ENCODE measurements around the gene SOCS6.
"Not testable (repeated sequence)": the region's sequence is repeated elsewhere in the genome, so short reads cannot be mapped to it uniquely, and the experiment has no call there.

Gene SOCS6

DNA sequence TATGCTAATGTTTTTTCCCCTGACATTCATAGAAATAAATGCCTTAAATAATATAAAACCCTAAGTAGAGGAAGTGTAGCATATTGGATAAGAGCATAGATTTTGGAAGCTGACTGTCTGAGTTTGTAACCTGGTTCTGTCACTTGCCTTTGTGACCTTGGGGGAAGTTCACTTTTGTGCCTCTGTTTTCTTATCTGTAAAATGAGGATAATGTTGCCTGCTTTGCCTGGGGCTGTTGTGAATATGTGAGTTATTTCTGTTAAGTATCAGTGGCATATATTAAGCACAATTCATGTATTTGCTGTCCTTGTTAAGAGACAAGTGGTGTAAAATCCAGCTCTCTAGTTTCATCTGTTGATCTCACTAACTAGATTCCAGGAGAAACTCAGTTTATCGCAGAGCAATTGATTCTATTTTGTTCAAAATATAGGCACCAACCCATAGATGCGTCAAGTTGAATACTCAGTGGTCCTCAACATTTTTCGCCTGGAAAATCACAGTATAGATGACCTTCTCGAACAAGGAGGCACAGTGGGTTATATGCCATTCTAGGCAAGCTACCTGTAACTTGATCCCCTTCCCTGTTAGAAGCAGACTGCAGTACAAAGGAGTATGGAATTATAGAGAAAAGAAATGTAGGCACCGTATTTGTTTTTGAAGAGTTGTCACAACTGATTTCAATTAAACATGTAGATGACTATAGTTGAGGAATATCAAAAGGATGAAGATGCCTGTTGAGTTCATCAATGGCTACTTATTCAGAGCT is 67.0 kb downstream of the SOCS6 start:
- DNase-seq (ENCODE audit: low spot score in 2 of 2), result no peak
- Mint-ChIP-seq H3K27ac (no peak overlapping the region), H3K36me3 (no peaks in the 10 kb centered on the region), H3K4me3 (no peak overlapping the region), H3K9me3 (peaks cover 6% of the 10 kb centered on the region), H3K4me1 (no peaks in the 10 kb centered on the region)
- no peak for ATAC-seq

DNA sequence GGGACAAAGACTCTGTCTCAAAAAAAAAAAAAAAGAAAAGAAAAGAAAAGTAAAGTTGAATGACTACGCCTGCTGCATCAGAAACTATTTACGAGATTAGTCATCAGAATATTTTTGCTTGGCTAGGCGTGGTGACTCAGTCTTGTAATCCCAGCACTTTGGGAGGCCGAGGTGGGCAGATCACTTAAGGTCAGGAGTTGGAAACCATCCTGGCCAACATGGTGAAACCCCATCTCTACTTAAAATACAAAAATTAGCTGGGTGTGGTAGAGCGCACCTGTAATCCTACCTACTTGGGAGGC is 69.2 kb downstream of the SOCS6 start:
- peak in 1 of 2 donors; percentile 52 for DNase-seq (ENCODE audit: low spot score in 2 of 2)
- not testable (repeated sequence) for H3K4me1 Mint-ChIP-seq, H3K9me3 Mint-ChIP-seq, H3K27ac Mint-ChIP-seq, H3K36me3 Mint-ChIP-seq
- peak; percentile 81 for ATAC-seq
- peak overlapping the region; percentile 14 for H3K4me3 Mint-ChIP-seq

DNA sequence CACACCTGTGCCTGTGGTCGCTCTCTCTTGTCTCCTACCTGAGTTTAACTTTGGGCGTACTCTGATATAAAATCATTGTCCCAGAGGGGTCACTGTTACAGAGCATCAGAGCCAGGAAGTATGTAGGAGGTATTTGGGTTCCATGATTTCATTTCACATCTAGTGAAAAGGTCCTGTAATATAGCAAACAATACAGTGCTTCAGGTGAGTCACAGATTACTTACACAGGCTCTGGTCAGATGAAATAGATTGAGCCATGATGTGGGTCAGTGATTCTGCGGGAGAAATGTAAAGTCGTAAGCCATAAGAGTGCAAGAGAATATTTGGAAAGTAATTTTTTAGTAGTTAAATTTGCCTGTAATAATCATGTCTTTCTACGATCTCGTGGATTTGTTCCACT is 70.2 kb downstream of the SOCS6 start:
- Mint-ChIP-seq H3K36me3 (no peaks in the 10 kb centered on the region), H3K9me3 (peaks cover 3% of the 10 kb centered on the region), H3K27ac (no peak overlapping the region), H3K4me3 (no peak overlapping the region), H3K4me1 (no peaks in the 10 kb centered on the region)
- ATAC-seq (no peak), DNase-seq (ENCODE audit: low spot score in 2 of 2) (no peak)

DNA sequence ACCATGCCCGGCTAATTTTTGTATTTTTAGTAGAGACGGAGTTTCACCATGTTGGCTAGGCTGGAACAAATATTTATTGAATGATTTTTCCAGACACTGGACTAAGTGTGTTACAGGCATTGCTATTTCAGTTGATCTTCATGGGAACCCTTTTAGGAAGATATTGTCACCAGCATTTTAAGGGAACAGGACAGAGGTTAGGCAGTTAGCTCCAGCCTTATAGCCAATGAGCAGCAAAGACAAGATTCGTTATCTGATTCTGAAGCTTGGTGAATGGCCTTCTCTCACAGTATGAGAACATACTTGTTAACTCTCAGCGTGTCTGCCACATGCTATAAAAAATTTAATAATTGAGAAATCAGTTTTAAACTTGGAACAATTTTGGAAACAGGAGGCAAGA is 73.4 kb downstream of the SOCS6 start:
- Mint-ChIP-seq H3K27ac (no peak overlapping the region), H3K36me3 (no peaks in the 10 kb centered on the region), H3K4me1 (no peaks in the 10 kb centered on the region), H3K4me3 (no peak overlapping the region), H3K9me3 (peaks cover 3% of the 10 kb centered on the region)
- ATAC-seq, result no peak
- DNase-seq (ENCODE audit: low spot score in 2 of 2), result no peak

DNA sequence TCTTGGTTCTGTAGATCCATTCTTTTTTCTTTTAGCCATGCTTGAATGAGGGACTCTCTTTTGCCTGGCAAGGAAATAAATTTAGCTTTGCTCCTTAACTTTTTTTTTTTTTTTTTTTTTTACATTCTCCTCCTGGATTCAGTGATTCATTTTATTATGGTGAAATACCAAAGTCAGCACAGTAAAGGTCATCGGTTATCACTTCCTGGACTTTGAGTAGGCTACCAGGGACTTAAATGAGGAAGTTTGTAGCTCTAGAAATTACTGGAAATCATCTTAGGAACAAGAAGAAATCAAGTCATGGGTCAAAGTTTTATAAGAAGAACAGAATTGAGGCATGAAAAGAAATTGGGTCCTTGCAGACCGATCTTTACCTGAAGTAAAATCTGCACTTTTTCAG is 75.0 kb downstream of the SOCS6 start:
- Mint-ChIP-seq H3K4me1 (no peaks in the 10 kb centered on the region), H3K36me3 (no peaks in the 10 kb centered on the region), H3K4me3 (no peak overlapping the region), H3K27ac (no peak overlapping the region), H3K9me3 (no peaks in the 10 kb centered on the region)
- no peak for DNase-seq (ENCODE audit: low spot score in 2 of 2)
- ATAC-seq, result no peak

DNA sequence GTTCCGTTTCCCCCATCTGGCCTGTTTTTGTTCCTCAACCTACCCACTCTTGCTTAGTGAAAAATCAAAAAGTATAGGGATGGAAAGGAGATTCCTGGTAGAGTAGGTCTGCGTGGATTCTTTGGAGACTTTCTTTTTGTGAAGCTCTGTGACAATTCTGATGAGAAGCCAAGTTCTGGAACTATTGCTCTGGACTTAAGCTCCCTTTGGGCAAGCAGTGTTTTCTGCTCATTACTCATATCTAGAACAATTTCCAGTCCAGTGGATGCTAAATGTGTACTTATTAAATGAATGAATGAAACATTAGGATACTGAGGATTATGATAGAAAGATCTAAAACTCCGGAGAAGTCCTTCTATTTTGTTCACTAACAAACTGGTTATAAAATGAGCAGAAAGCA is 76.5 kb downstream of the SOCS6 start:
- ATAC-seq, result no peak
- H3K36me3 Mint-ChIP-seq, result no peaks in the 10 kb centered on the region
- H3K4me1 Mint-ChIP-seq, result no peaks in the 10 kb centered on the region
- no peaks in the 10 kb centered on the region for H3K9me3 Mint-ChIP-seq
- H3K4me3 Mint-ChIP-seq, result no peak overlapping the region
- no peak for DNase-seq (ENCODE audit: low spot score in 2 of 2)
- H3K27ac Mint-ChIP-seq, result no peak overlapping the region

DNA sequence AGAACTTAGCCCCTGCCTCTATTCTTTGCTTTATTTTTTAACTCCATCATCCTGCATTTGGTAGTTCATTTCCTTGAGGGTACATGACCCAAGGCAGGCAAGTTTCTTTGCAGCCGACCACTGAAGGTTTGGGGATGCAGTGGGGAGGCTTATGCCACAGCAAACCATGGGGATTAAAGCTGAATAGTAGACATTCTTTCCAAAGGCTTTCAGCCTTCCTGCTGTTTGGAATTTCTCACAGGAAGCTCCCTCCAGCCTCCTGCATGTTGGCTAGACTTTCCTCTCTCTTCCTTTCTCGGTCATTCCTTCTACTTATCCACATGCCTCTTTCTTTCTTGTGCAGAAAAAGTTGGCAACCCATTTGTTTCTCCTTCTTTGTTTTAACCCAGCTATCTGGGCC is 77.3 kb downstream of the SOCS6 start:
- H3K4me1 Mint-ChIP-seq, result no peaks in the 10 kb centered on the region

DNA sequence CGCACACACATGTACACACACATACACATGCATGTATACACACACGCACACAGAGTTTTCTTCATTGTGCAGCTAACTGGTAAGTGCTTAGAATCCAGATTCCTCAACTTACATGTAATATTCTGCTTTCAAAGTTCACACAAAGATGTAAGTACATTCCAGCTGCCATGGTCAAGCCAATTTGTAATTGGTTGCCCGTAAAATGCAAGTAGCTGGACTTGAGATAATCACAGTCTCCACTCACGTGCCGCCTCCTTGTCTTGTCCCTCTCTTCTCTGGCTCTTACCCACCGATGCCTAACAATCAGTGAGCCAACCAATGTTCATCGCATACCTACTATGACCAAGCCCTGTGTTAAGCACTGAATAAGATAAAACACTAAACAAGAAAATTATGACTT is 77.8 kb downstream of the SOCS6 start:
- Mint-ChIP-seq H3K9me3 (no peaks in the 10 kb centered on the region), H3K36me3 (no peaks in the 10 kb centered on the region), H3K27ac (no peak overlapping the region), H3K4me3 (no peak overlapping the region), H3K4me1 (no peaks in the 10 kb centered on the region)
- DNase-seq (ENCODE audit: low spot score in 2 of 2), result no peak
- no peak for ATAC-seq

More for the DNA sequence above, 77.3 kb downstream of the SOCS6 start:
- no peak for ATAC-seq
- H3K36me3 Mint-ChIP-seq, result no peaks in the 10 kb centered on the region
- no peaks in the 10 kb centered on the region for H3K9me3 Mint-ChIP-seq
- H3K27ac Mint-ChIP-seq, result no peak overlapping the region
- no peak for DNase-seq (ENCODE audit: low spot score in 2 of 2)
- no peak overlapping the region for H3K4me3 Mint-ChIP-seq

DNA sequence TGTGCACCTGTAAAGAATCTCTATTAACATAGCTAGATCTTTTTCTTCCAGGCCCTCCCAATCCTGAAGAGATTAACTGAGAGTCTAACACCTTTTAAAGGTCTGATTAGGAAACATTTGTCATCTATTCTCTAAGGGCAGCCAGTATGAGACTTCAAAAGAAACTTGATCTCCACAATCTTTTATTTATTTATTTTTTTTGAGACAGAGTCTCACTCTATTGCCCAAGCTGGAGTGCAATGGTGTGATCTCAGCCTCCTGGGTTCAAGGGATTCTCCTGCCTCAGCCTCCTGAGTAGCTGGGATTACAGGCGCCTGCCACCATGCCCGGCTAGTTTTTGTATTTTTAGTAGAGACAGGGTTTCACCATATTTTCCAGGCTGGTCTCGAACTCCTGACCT is 78.5 kb downstream of the SOCS6 start:
- not testable (repeated sequence) for H3K4me3 Mint-ChIP-seq; H3K36me3 Mint-ChIP-seq; H3K4me1 Mint-ChIP-seq; DNase-seq (ENCODE audit: low spot score in 2 of 2); H3K9me3 Mint-ChIP-seq; ATAC-seq; H3K27ac Mint-ChIP-seq

DNA sequence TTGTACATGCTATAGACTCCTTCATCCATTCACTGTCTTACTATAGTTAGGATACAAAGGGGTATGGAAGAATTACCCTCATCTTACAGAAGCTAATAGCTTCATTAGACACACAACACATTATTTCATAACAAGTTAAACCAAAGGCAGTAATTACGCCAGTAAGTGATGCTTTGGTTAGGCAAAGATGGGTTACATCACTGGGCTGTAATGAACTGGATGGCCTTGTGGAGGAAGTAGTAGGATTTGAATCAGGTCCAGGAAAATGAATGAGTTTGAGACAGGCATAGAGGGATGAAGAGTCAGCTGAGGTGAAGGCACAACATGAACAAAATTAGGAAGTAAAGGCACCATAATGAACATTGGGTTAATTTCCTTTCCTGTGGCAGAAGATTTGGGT is 80.1 kb downstream of the SOCS6 start:
- H3K36me3 Mint-ChIP-seq, result no peaks in the 10 kb centered on the region
- H3K27ac Mint-ChIP-seq, result no peak overlapping the region
- no peaks in the 10 kb centered on the region for H3K9me3 Mint-ChIP-seq
- no peak overlapping the region for H3K4me3 Mint-ChIP-seq
- no peaks in the 10 kb centered on the region for H3K4me1 Mint-ChIP-seq
- no peak for DNase-seq (ENCODE audit: low spot score in 2 of 2)
- no peak for ATAC-seq

DNA sequence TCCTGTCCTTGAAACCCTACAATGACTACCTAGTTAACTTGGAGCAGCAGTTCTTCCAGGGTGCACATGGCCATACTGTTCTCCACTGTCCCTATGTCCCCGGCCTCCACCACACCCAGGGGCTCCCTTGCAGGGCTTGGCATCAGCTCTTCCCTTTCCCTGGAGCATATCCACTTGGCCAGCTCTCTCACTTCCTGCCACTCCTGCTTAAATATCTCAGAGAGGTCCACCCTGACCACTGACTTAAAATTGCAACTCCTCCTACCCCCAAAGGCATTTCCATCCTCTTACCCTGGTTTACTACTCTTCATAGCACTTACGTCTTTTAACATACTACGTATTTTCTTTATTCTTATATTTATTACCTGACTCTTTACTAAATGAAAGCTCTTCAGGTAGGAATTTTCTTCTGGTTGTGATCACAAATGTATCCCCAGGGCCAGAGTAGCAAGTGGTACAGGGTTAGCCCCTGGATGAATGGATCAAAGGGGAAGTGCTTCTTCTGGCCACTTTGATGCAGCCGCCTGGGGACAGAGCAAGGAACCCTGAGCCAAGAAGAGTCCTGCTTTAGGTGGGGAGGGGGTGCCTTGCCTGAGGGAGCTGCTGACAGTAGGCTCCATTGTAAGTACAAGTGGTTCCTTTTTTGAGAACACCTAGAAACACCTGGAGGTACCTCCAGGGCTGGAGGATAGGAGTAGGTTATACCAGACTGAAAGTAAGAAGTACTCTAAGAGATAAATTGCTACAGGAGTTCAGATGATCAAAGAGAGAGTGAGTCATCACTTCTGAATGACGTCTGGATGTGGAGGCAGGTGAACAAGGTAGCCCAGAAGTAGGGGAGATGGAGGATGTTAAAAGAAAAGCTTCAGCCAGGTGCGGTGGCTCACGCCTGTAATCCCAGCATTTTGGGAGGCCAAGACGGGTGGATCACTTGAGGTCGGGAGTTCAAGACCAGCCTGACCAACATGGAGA is 82.2 kb downstream of the SOCS6 start:
- no peak overlapping the region for H3K4me3 Mint-ChIP-seq
- H3K9me3 Mint-ChIP-seq, result no peaks in the 10 kb centered on the region
- ATAC-seq (no peak), DNase-seq (ENCODE audit: low spot score in 2 of 2) (no peak)
- no peak overlapping the region for H3K27ac Mint-ChIP-seq
- no peaks in the 10 kb centered on the region for H3K4me1 Mint-ChIP-seq
- no peaks in the 10 kb centered on the region for H3K36me3 Mint-ChIP-seq

DNA sequence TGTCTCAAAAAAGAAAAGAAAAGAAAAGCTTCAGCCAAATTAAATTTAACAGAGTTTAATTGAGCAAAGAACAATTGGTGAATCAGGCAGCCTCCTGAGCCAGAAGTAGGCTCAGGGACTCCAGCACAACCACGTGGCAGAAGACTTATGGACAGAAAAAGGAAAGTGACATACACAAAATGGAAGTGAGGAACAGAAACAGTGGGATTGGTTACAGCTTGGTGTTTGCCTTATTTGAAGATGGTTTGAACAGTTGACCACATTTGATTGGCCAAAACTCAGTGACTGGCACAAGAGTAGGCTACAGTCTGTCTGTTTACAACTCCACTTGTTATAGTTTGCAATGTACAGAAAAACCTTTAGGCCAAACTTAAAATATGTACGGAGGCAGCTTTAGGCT is 83.1 kb downstream of the SOCS6 start:
- ATAC-seq, result no peak
- Mint-ChIP-seq H3K4me1 (no peaks in the 10 kb centered on the region), H3K9me3 (no peaks in the 10 kb centered on the region), H3K27ac (no peak overlapping the region), H3K4me3 (no peak overlapping the region), H3K36me3 (no peaks in the 10 kb centered on the region)
- DNase-seq (ENCODE audit: low spot score in 2 of 2), result no peak

DNA sequence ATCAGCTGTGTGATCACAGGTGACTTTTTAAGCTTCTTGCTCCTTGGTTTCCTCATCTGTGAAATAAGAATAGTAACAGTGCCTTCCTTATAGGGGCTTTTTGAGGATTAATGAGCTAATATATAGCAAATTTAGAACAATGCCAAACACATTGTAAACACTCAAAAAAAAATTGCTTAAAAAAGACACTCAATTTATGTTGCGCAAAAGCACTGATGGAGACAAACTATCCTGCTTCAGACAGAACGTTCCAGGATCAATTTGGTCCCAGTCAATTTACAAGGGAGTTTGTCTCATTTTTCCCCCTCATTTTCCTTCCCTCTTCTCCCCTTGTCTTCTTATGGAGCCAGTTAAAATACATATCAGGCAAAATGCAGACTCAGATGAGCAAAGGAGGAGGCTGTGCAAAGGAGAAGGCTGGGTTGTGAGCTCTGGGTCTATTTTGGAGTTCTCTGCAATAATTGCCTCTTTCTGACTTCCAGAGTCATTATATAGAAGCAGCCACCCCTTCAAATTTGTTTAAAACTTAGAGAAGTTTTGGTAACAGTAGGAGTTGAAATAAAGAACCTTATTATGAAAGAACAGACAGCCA is 83.7 kb downstream of the SOCS6 start:
- Mint-ChIP-seq H3K27ac (no peak overlapping the region), H3K36me3 (no peaks in the 10 kb centered on the region), H3K9me3 (no peaks in the 10 kb centered on the region), H3K4me3 (no peak overlapping the region), H3K4me1 (no peaks in the 10 kb centered on the region)
- DNase-seq (ENCODE audit: low spot score in 2 of 2) (no peak), ATAC-seq (no peak)

DNA sequence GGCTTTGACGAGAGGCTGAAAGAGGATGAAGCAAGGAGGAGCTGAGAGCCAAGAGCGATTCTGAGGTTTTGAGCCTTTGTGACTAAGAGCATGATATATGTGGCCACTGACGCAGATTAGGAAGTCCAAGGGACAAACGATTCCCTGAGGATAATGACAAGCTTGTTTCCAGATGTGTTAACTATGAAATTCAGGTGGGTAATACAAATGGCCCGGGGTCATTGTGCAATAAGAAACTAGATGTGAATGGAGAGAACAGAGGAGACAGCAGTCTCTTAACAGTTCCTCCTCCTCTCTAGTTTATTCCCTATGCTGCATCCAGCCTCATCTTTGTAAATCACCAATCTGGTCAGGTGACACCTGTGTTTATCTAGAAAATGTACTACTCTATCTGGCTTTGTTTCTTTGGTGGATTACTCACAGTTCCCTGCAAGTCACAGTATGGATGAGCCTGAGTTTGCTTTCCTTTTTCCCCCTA is 84.2 kb downstream of the SOCS6 start:
- no peak overlapping the region for H3K27ac Mint-ChIP-seq
- H3K9me3 Mint-ChIP-seq, result no peaks in the 10 kb centered on the region
- H3K4me1 Mint-ChIP-seq, result no peaks in the 10 kb centered on the region
- ATAC-seq (no peak), DNase-seq (ENCODE audit: low spot score in 2 of 2) (no peak)
- H3K36me3 Mint-ChIP-seq, result no peaks in the 10 kb centered on the region
- no peak overlapping the region for H3K4me3 Mint-ChIP-seq

DNA sequence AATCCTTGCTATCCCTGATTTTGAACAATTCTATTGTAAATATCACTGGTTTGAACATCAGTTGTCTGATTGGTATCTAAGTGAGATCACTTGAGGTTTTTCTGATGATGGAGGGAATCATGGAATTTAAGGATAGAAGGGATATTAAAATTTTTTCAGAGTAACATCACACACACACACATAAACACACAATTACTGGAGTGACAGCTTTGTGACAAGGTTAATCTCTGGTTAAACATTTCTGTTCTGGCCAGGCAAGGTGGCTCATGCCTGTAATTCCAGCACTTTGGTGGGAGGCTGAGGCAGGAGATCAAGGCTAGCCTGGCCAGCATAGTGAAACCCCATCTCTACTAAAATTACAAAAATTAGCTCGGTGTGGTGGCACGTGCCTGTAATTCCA is 85.3 kb downstream of the SOCS6 start:
- H3K27ac Mint-ChIP-seq, result no peak overlapping the region
- H3K36me3 Mint-ChIP-seq, result no peaks in the 10 kb centered on the region
- no peak for ATAC-seq
- no peak for DNase-seq (ENCODE audit: low spot score in 2 of 2)
- no peaks in the 10 kb centered on the region for H3K4me1 Mint-ChIP-seq
- H3K4me3 Mint-ChIP-seq, result no peak overlapping the region
- H3K9me3 Mint-ChIP-seq, result no peaks in the 10 kb centered on the region

Measured in stimulated activated effector memory CD8-positive, alpha-beta T cell treated with anti-CD3 and anti-CD28 coated beads, Interleukin-12 subunit alpha, Interleukin-12 subunit beta, amount 100 ng/mL, for 72 hours (primary cell).